ENCODE results near the gene POLR1A.

- TF ChIP-seq, protein P1, sequence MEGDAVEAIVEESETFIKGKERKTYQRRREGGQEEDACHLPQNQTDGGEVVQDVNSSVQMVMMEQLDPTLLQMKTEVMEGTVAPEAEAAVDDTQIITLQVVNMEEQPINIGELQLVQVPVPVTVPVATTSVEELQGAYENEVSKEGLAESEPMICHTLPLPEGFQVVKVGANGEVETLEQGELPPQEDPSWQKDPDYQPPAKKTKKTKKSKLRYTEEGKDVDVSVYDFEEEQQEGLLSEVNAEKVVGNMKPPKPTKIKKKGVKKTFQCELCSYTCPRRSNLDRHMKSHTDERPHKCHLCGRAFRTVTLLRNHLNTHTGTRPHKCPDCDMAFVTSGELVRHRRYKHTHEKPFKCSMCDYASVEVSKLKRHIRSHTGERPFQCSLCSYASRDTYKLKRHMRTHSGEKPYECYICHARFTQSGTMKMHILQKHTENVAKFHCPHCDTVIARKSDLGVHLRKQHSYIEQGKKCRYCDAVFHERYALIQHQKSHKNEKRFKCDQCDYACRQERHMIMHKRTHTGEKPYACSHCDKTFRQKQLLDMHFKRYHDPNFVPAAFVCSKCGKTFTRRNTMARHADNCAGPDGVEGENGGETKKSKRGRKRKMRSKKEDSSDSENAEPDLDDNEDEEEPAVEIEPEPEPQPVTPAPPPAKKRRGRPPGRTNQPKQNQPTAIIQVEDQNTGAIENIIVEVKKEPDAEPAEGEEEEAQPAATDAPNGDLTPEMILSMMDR (IDR thresholded peaks at IDR 0.05): no peak
- TF ChIP-seq POLR2A (IDR thresholded peaks at IDR 0.05; ENCODE audit: low read depth): no peak
Measured at GRCh38 chr2:86066007-86066578, 39.6 kb downstream of the POLR1A start.
